HPDE6-E6E7 (cell line): ENCODE results near the gene IQCM.
"Not testable (repeated sequence)": the region's sequence is repeated elsewhere in the genome, so short reads cannot be mapped to it uniquely, and the experiment has no call there.

ENCODE experiments used
- DNase-seq: peaks from one replicate; pipeline ENCODE4 v3.0.0; 2011; ENCODE audit warnings: missing footprints; ENCODE audit errors: extremely low spot score

The IQCM gene

GRCh38 chr4:149584722-149585121, 230.9 kb downstream of the IQCM start:
- DNase-seq = no peak

DNA sequence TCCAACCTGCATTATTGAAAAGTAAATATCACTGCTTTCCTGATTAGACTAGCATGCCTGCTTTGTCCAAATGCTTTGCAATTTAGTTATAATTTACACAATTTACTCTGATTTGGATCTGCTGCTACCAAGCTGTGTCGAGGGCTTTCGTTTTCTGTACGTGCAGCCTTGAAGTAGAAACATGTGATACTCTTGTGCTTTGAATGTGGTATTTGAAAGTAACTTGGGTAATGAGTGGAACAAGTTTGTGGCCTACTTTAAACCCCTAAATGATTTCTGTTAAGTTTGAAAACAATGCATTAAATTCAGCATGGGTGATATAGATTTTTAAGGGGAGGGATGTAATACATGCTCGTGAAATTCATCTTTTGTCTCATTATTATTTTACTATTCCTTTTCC, 240.7 kb downstream of the IQCM start:
- no peak for DNase-seq

GRCh38 chr4:149572716-149573115, 242.9 kb downstream of the IQCM start:
- no peak for DNase-seq

DNA sequence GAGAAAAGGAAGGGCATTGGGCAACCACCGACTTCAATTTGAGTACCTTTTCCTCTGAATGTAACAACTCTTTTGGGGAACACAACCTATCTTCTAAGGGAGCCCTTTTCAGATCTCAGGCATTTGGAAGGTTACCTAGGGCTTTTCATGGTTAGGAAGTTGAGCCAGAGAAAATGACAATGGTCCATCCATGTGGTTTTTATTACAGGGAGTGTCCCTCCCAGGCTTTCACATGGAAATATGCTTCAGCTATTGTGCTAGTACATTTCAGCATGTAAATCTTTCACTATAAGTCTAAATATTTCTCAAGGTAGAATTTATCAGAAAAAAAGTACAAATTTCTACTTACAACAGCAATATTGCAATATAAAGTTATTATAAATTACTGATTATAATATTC, 259.8 kb downstream of the IQCM start:
- no peak for DNase-seq

GRCh38 chr4:149555146-149555545, 260.5 kb downstream of the IQCM start:
- DNase-seq = no peak

- DNase-seq = no peak
These were observed 261.6 kb downstream of the IQCM start for GRCh38 chr4:149553959-149554520.

DNA sequence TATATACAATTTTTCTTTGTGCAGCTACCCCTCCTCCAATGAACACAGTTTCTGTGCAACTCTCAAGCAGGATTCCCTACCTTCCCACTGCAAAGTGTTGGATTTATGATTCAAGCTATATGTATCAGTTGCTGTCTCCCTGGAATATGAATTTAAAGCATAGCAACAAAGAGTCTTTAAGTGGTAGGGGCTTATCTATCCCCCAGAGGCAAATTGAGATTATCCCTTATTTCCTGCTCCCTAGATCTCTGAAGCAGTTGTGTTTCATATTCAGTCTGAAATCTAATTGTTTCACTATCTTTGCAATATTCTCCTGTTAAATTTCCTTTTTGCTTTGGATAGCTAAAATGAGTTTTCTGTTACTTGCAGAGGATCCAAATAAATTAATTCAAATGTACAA, 263.0 kb downstream of the IQCM start:
- no peak for DNase-seq

DNA sequence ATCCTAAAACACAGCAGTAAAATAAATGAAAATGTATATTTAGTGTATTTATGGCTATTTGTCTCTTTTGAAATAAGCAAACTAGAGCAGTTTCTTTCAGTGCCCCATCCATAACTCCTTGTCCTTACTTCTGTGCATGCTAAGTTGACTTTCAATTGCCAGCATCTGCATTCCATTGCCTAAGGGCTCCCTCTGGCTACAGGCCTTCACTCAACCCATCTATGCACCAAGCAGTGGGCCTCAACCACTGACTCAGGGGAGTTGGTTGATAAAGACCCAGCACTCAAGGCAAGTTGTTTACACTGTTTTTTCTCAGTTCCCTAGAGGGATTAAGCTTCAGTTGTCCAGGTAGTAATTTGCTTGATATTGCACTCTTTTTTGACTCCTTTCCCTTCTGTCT, 265.7 kb downstream of the IQCM start:
- DNase-seq = peak; percentile 1

DNA sequence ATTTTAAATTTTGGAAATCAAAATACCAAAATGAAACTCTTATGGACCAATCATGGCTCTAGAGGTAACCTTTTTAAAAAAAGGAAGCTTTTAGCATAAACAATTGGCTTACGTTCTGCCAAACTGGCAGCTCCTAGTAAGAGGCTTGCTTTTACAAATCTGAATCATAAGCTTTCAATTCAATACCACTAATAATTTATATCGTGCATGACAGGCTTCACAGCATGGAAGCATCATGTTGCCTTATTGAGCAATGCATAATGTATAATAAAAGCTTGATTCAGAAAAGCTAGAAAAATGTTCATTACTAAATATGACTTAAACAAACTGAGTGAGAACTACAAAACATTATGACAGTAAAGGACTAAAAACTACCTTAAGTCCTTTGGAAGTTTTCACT, 280.9 kb downstream of the IQCM start:
- no peak for DNase-seq

GRCh38 chr4:149531861-149532260, 283.8 kb downstream of the IQCM start:
- DNase-seq = peak; percentile 10

DNA sequence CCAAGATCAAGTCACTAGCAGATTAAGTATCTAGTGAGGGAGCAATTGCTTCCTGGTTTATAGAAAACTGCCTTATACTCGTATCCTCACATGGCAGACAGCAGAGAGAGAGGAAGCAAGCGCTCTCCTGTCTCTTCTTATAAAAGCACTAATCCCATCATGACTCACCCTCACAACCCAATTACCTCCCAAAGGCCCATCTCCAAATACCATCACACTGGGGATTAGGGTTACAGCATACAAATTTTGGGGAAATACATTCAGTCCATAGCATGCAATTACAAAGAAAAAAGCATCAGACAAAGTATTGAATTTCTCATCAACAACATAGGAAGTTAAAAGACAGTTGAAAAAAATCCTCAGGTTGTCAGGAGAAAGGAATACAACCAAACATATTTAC, 292.6 kb downstream of the IQCM start:
- no peak for DNase-seq

GRCh38 chr4:149521611-149522425, 293.8 kb downstream of the IQCM start:
- DNase-seq = no peak

GRCh38 chr4:149518471-149518870, 297.2 kb downstream of the IQCM start:
- no peak for DNase-seq

- no peak for DNase-seq
These were observed 302.6 kb downstream of the IQCM start for GRCh38 chr4:149513081-149513480.

- DNase-seq = no peak
These were observed 303.1 kb downstream of the IQCM start for GRCh38 chr4:149512501-149512900.

- no peak for DNase-seq
These were observed 303.9 kb downstream of the IQCM start for GRCh38 chr4:149511558-149512298.

GRCh38 chr4:149507309-149507708, 308.3 kb downstream of the IQCM start:
- DNase-seq = not testable (repeated sequence)

DNA sequence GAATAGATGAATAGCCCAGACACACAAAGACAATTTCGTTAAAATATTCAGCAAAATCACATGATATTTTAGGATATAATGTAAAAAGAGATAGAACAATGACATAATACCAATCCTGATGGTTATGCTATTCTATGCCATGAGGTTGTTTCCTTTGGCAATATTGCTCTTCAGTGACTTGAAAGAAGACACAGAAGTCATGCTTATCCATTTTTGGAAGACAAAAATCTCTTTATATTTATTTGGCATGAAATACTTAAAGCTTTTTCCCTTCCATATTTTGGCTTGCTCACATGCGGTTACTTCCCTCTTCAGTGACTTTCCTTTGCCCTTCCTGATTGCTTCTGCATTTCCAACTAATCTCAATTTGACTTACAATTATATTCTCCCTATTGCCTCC, 314.8 kb downstream of the IQCM start:
- DNase-seq = no peak

GRCh38 chr4:149499726-149500125, 315.9 kb downstream of the IQCM start:
- no peak for DNase-seq

- no peak for DNase-seq
These were observed 317.4 kb downstream of the IQCM start for GRCh38 chr4:149498246-149498645.

- DNase-seq = no peak
These were observed 322.2 kb downstream of the IQCM start for GRCh38 chr4:149493492-149493891.

- no peak for DNase-seq
These were observed 326.3 kb downstream of the IQCM start for GRCh38 chr4:149489321-149489720.

GRCh38 chr4:149486861-149487260, 328.8 kb downstream of the IQCM start:
- no peak for DNase-seq
